HEK293 (cell line): ENCODE results near the gene C11orf21.

Source experiments
- CTCF ChIA-PET: fragments of 350-600 bp; formaldehyde crosslinking; extraction: SDS; loops from one replicate; lab custom pipeline; 2021; ENCODE audit warnings: antibody characterized with exemption; lab: Yijun Ruan, JAX
- POLR2A ChIA-PET: fragments of 300-600 bp; formaldehyde crosslinking; extraction: SDS; loops from one replicate; lab custom pipeline; 2020; ENCODE audit warnings: antibody characterized with exemption, inconsistent platforms; lab: Yijun Ruan, JAX
- H3K27ac ChIP-seq: fragments of 200-500 bp; sonication (Bioruptor generic); 2 replicates; pipeline ENCODE4 v1.5.1; 2014; ENCODE audit warnings: low read depth, low read length, control low read depth, inconsistent platforms; ENCODE audit errors: extremely low read depth
- H3K36me3 ChIP-seq, 2 experiments: fragments of 200-500 bp in 1 of 2; sonication (Bioruptor generic) in 1 of 2; 1 replicate in 1 of 2; 2 replicates in 1 of 2; pipeline ENCODE4 v1.5.1; 2014 to 2017; ENCODE audit warnings: inconsistent platforms in 2 of 2, low read length in 2 of 2; ENCODE audit not compliant: control insufficient read depth in 2 of 2, insufficient read depth in 1 of 2
- H3K4me1 ChIP-seq: fragments of 200-500 bp; sonication (Bioruptor generic); 2 replicates; pipeline ENCODE4 v1.5.1; 2014; ENCODE audit warnings: mild to moderate bottlenecking, low read length, inconsistent platforms; ENCODE audit not compliant: control insufficient read depth, insufficient read depth
- H3K4me3 ChIP-seq: 2 replicates; pipeline ENCODE4 v1.5.1; 2011; ENCODE audit warnings: low read depth, mild to moderate bottlenecking, control low read depth, low read length, moderate library complexity
- H3K9me3 ChIP-seq: fragments of 200-500 bp; sonication (Bioruptor generic); 2 replicates; pipeline ENCODE4 v1.5.1; 2014; ENCODE audit warnings: low read depth, low read length, inconsistent platforms; ENCODE audit not compliant: control insufficient read depth, insufficient read depth
- GFI1B ChIP-seq: fragments of 450-650 bp; formaldehyde crosslinking; IDR thresholded peaks from 2 replicates; pipeline ENCODE4 v1.5.1; 2016; ENCODE audit warnings: missing biosample characterization, missing genetic modification characterization
- HIC1 ChIP-seq: fragments of 450-650 bp; formaldehyde crosslinking; IDR thresholded peaks from 2 replicates; pipeline ENCODE4 v1.5.1; 2016; ENCODE audit warnings: missing biosample characterization, missing genetic modification characterization
- HOXC10 ChIP-seq: sonication (generic); formaldehyde crosslinking; IDR thresholded peaks from 2 replicates; pipeline ENCODE4 v1.8.1; 2023; ENCODE audit warnings: mild to moderate bottlenecking, missing genetic modification reagents
- KLF16 ChIP-seq: fragments of 450-650 bp; formaldehyde crosslinking; IDR thresholded peaks from 2 replicates; pipeline ENCODE4 v1.5.1; 2017; ENCODE audit warnings: missing biosample characterization, missing genetic modification characterization
- YY2 ChIP-seq: fragments of 450-650 bp; formaldehyde crosslinking; IDR thresholded peaks from 2 replicates; pipeline ENCODE4 v1.5.1; 2016; ENCODE audit warnings: missing biosample characterization, missing genetic modification characterization
- ZBTB6 ChIP-seq: fragments of 450-650 bp; formaldehyde crosslinking; IDR thresholded peaks from 2 replicates; pipeline ENCODE4 v1.5.1; 2017; ENCODE audit warnings: missing biosample characterization, missing genetic modification characterization
- ZFHX2 ChIP-seq: fragments of 450-650 bp; formaldehyde crosslinking; conservative IDR thresholded peaks from 2 replicates; pipeline ENCODE4 v1.5.1; 2016; ENCODE audit warnings: missing biosample characterization, missing genetic modification characterization
- ZIC2 ChIP-seq: fragments of 450-650 bp; formaldehyde crosslinking; IDR thresholded peaks from 2 replicates; pipeline ENCODE4 v1.5.1; 2016; ENCODE audit warnings: missing biosample characterization, missing genetic modification characterization
- ZNF114 ChIP-seq: fragments of 450-650 bp; formaldehyde crosslinking; IDR thresholded peaks from 2 replicates; pipeline ENCODE4 v1.5.0; 2017; ENCODE audit warnings: missing biosample characterization, missing genetic modification characterization
- ZNF223 ChIP-seq: fragments of 450-650 bp; formaldehyde crosslinking; IDR thresholded peaks from 2 replicates; pipeline ENCODE4 v1.5.1; 2016; ENCODE audit warnings: missing biosample characterization, missing genetic modification characterization
- ZNF274 ChIP-seq, 2 experiments: fragments of 200-500 bp in 1 of 2; fragments of 450-650 bp in 1 of 2; sonication (Bioruptor generic) in 1 of 2; formaldehyde crosslinking in 1 of 2; IDR thresholded peaks; 2 replicates each; pipeline versions ENCODE4 v1.5.1 to v1.6.1; 2014 to 2016; ENCODE audit warnings: borderline replicate concordance in 1 of 2, inconsistent platforms in 1 of 2, low read length in 1 of 2, missing biosample characterization in 1 of 2, missing genetic modification characterization in 1 of 2
- ZNF302 ChIP-seq: fragments of 450-650 bp; formaldehyde crosslinking; IDR thresholded peaks from 2 replicates; pipeline ENCODE4 v1.5.1; 2016; ENCODE audit warnings: missing biosample characterization, missing genetic modification characterization, low read depth
- ZNF324 ChIP-seq: fragments of 450-650 bp; formaldehyde crosslinking; IDR thresholded peaks from 2 replicates; pipeline ENCODE4 v1.5.1; 2016; ENCODE audit warnings: missing biosample characterization, missing genetic modification characterization
- ZNF335 ChIP-seq: fragments of 450-650 bp; formaldehyde crosslinking; conservative IDR thresholded peaks from 2 replicates; pipeline ENCODE4 v1.5.1; 2016; ENCODE audit warnings: missing biosample characterization, missing genetic modification characterization
- ZNF341 ChIP-seq: fragments of 450-650 bp; formaldehyde crosslinking; IDR thresholded peaks from 2 replicates; pipeline ENCODE4; 2016; ENCODE audit warnings: low read depth, missing biosample characterization, missing genetic modification characterization
- ZNF398 ChIP-seq: fragments of 450-650 bp; formaldehyde crosslinking; IDR thresholded peaks from 2 replicates; pipeline ENCODE4 v1.5.1; 2017; ENCODE audit warnings: missing biosample characterization, missing genetic modification characterization
- ZNF433 ChIP-seq: fragments of 450-650 bp; formaldehyde crosslinking; IDR thresholded peaks from 2 replicates; pipeline ENCODE4 v1.5.1; 2016; ENCODE audit warnings: missing biosample characterization, missing genetic modification characterization, low read depth
- ZNF624 ChIP-seq: fragments of 450-650 bp; formaldehyde crosslinking; IDR thresholded peaks from 2 replicates; pipeline ENCODE4 v1.5.1; 2017; ENCODE audit warnings: missing biosample characterization, missing genetic modification characterization
- ZNF639 ChIP-seq: fragments of 450-650 bp; formaldehyde crosslinking; IDR thresholded peaks from 2 replicates; pipeline ENCODE4 v1.5.1; 2016; ENCODE audit warnings: missing biosample characterization, missing genetic modification characterization
- ZNF791 ChIP-seq: fragments of 450-650 bp; formaldehyde crosslinking; IDR thresholded peaks from 2 replicates; pipeline ENCODE4 v1.5.1; 2016; ENCODE audit warnings: missing biosample characterization, missing genetic modification characterization

The C11orf21 gene

DNA sequence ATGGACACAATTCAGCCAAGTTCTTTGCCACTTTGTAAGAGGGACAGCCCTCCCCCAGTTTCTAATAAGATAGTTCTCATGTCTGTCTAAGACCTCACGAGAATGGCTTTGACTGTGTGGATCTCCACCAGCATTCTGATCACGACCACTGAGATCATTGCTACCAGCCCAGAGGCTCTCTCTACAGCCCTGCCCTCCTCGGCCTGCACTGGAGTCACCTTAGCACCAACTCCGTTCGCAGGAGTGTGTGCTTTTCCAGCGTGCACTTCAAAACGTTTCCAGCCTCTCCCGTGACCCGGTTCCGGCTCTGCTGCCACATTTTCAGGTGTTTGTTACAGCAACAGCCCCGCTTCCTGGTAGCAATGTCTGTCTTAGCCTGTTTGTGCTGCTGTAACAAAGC, 26.3 kb upstream of the C11orf21 start (continued):
- TF ChIP-seq ZNF114, result no peak

GRCh38 chr11:2327032-2327431, 25.3 kb upstream of the C11orf21 start:
- CTCF ChIA-PET, result interaction anchor here (0.6 kb wide), 1 partner anchor 493 kb away, joined by 4 read pairs; no protein-coding TSS in a partner anchor
- Histone ChIP-seq H3K4me1 (no peaks in the 10 kb centered on the region), H3K9me3 (no peaks in the 10 kb centered on the region), H3K27ac (no peak overlapping the region), H3K4me3 (no peak overlapping the region), H3K36me3 (no peaks in the 10 kb centered on the region)
- POLR2A ChIA-PET, result no interaction called here
- TF ChIP-seq ZNF398 (tag by site-specific recombination), result no peak
- TF ChIP-seq ZNF341, result no peak
- TF ChIP-seq ZNF433 (tag by site-specific recombination), result no peak
- no peak for TF ChIP-seq ZFHX2 (tag by site-specific recombination)
- no peak for TF ChIP-seq ZNF624 (tag by site-specific recombination)
- no peak for TF ChIP-seq ZNF324 (tag by site-specific recombination)
- TF ChIP-seq ZIC2, result no peak
- TF ChIP-seq HOXC10, result no peak
- no peak for TF ChIP-seq HIC1 (tag by site-specific recombination)
- TF ChIP-seq KLF16, result no peak
- no peak for TF ChIP-seq ZBTB6 (tag by site-specific recombination)
- no peak for TF ChIP-seq ZNF335 (tag by site-specific recombination)
- no peak for TF ChIP-seq ZNF791 (tag by site-specific recombination)
- no peak for TF ChIP-seq YY2 (tag by site-specific recombination)
- no peak for TF ChIP-seq GFI1B (tag by site-specific recombination)
- TF ChIP-seq ZNF302 (tag by site-specific recombination), result no peak
- no peak for TF ChIP-seq ZNF223 (tag by site-specific recombination)
- TF ChIP-seq ZNF639 (tag by site-specific recombination), result no peak

DNA sequence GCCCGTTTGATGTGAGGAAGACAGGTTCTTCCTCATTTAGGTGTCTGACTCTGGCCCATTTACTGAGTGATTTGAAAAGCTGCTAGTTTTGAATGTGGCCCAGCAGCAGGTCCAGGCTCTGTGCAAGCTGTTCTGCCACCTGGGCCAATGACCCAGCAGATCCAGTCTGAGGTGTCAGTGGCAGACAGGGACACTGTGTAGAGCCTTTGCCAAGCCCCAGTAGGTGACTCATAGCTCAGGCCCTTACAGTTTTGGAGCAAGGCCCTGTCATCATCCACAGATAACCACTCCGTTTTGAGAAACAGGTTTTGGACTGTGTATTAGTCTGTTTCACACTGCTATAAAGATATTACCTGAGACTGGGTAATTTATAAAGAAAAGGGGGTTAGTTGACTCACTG, 24.0 kb upstream of the C11orf21 start:
- Histone ChIP-seq H3K27ac (no peak overlapping the region), H3K36me3 (no peaks in the 10 kb centered on the region), H3K9me3 (no peaks in the 10 kb centered on the region), H3K4me1 (no peaks in the 10 kb centered on the region), H3K4me3 (no peak overlapping the region)
- POLR2A ChIA-PET, result no interaction called here
- TF ChIP-seq ZNF274 (IDR thresholded peaks at IDR 0.05; ENCODE audit: low read length) (no peak), ZNF274 (tag by site-specific recombination; IDR thresholded peaks at IDR 0.05; ENCODE audit: borderline replicate concordance) (no peak)
- CTCF ChIA-PET, result no interaction called here
